Neural progenitor cell (in vitro differentiated cells): ENCODE data around the gene KIF22. TPM values are rescaled to one million over a fixed set of nuclear protein-coding genes. Genes with fewer than 3 reads are reported as not detected.
"Not testable (repeated sequence)": the region's sequence is repeated elsewhere in the genome, so short reads cannot be mapped to it uniquely, and the experiment has no call there.

Source experiments
- DNase-seq: peaks from one replicate; pipeline ENCODE4 v3.0.0-alpha.2; 2016; ENCODE audit warnings: low spot score
- H2AFZ ChIP-seq: fragments of 200-600 bp; sonication (generic); replicated peaks from 2 replicates; pipeline ENCODE4 v1.6.1; 2016; ENCODE audit warnings: antibody characterized with exemption
- H3F3A ChIP-seq: fragments of 200-600 bp; sonication (generic); 2 replicates; pipeline ENCODE4 v1.6.1; 2016; ENCODE audit warnings: antibody characterized with exemption, low read depth
- H3K27ac ChIP-seq: fragments of 200-600 bp; sonication (generic); 2 replicates; pipeline ENCODE4 v1.5.1; 2016; ENCODE audit warnings: mild to moderate bottlenecking
- H3K27me3 ChIP-seq: fragments of 200-600 bp; sonication (generic); 2 replicates; pipeline ENCODE4 v1.6.1; 2016; ENCODE audit warnings: mild to moderate bottlenecking, moderate library complexity
- H3K36me3 ChIP-seq: fragments of 200-600 bp; sonication (generic); 2 replicates; pipeline ENCODE4 v1.5.1; 2016
- H3K4me1 ChIP-seq: fragments of 200-600 bp; sonication (generic); 2 replicates; pipeline ENCODE4 v1.6.1; 2016; ENCODE audit warnings: mixed run types
- H3K4me2 ChIP-seq: fragments of 200-600 bp; sonication (generic); 2 replicates; pipeline ENCODE4 v1.6.1; 2016
- H3K4me3 ChIP-seq: fragments of 200-600 bp; sonication (generic); 2 replicates; pipeline ENCODE4 v1.5.1; 2016
- H3K79me2 ChIP-seq: fragments of 200-600 bp; sonication (generic); 2 replicates; pipeline ENCODE4 v1.6.1; 2016; ENCODE audit warnings: low read depth
- H3K9ac ChIP-seq: fragments of 200-600 bp; sonication (generic); 2 replicates; pipeline ENCODE4 v1.6.1; 2016
- H3K9me3 ChIP-seq: fragments of 200-600 bp; sonication (generic); 2 replicates; pipeline ENCODE4 v1.5.1; 2016; ENCODE audit warnings: low read depth
- H4K20me1 ChIP-seq: fragments of 200-600 bp; sonication (generic); 2 replicates; pipeline ENCODE4 v1.6.1; 2016; ENCODE audit warnings: low read depth
- H3K27ac Mint-ChIP-seq: 3 replicates; pipeline ENCODE4 v1.8.0; 2021; ENCODE audit warnings: mixed read lengths
- H3K27me3 Mint-ChIP-seq: 2 replicates; pipeline ENCODE4 v1.8.0; 2022; ENCODE audit warnings: low read depth, mild to moderate bottlenecking, inconsistent platforms, moderate library complexity, mixed read lengths; ENCODE audit not compliant: insufficient read depth
- H3K36me3 Mint-ChIP-seq: 3 replicates; pipeline ENCODE4 v1.8.0; 2021; ENCODE audit warnings: mixed read lengths
- H3K4me1 Mint-ChIP-seq: 3 replicates; pipeline ENCODE4 v1.8.0; 2021; ENCODE audit warnings: mixed read lengths
- H3K4me3 Mint-ChIP-seq: 3 replicates; pipeline ENCODE4 v1.8.0; 2021; ENCODE audit warnings: mild to moderate bottlenecking, moderate library complexity, mixed read lengths
- H3K9me3 Mint-ChIP-seq: 3 replicates; pipeline ENCODE4 v1.8.0; 2020; ENCODE audit warnings: mixed read lengths
- EZH2 ChIP-seq: fragments of 200-600 bp; sonication (generic); IDR thresholded peaks from 2 replicates; pipeline ENCODE4 v1.6.1; 2017; ENCODE audit warnings: antibody characterized with exemption, mild to moderate bottlenecking, moderate library complexity
- EZH2phosphoT487 ChIP-seq: fragments of 200-600 bp; sonication (generic); IDR thresholded peaks from 2 replicates; pipeline ENCODE4 v1.6.1; 2017; ENCODE audit warnings: antibody characterized with exemption
- total RNA-seq: library from RNA; depleted of rRNA; stranded (reverse); fragments of >200 nt; gene quantifications from 2 replicates; pipeline ENCODE4 v1.2.3, GENCODE V29; 2015; ENCODE audit warnings: low replicate concordance
- TF ChIP-seq, protein P1 (sequence below): fragments of 200-600 bp; sonication (generic); IDR thresholded peaks from 2 replicates; pipeline ENCODE4 v1.5.1; 2017; ENCODE audit warnings: antibody characterized with exemption, mild to moderate bottlenecking

Gene KIF22
- total RNA-seq, 1 donor from 2014 or later = 173 TPM

GRCh38 chr16:29790949-29791844, 646 bp downstream of the KIF22 start:
- Histone ChIP-seq H3F3A (peaks cover 8% of the 10 kb centered on the region), H3K27ac (no peak overlapping the region), H3K4me3 (peak overlapping the region; percentile 95), H3K4me2 (peak overlapping the region; percentile 99), H2AFZ (peak overlapping the region; percentile 80), H3K79me2 (peaks cover 56% of the 10 kb centered on the region), H3K27me3 (no peaks in the 10 kb centered on the region), H3K9ac (peak overlapping the region; percentile 74), H3K4me1 (peaks cover 18% of the 10 kb centered on the region), H4K20me1 (peaks cover 36% of the 10 kb centered on the region), H3K36me3 (no peaks in the 10 kb centered on the region), H3K9me3 (no peaks in the 10 kb centered on the region)
- peaks cover 31% of the 10 kb centered on the region for H3K4me1 Mint-ChIP-seq
- DNase-seq = peak; percentile 30
- peaks cover 12% of the 10 kb centered on the region for H3K36me3 Mint-ChIP-seq
- H3K27ac Mint-ChIP-seq = peak overlapping the region; percentile 95
- H3K4me3 Mint-ChIP-seq = peak overlapping the region; percentile 97
- H3K9me3 Mint-ChIP-seq = no peaks in the 10 kb centered on the region
- TF ChIP-seq EZH2 (no peak), EZH2phosphoT487 (no peak)
- TF ChIP-seq, protein P1, sequence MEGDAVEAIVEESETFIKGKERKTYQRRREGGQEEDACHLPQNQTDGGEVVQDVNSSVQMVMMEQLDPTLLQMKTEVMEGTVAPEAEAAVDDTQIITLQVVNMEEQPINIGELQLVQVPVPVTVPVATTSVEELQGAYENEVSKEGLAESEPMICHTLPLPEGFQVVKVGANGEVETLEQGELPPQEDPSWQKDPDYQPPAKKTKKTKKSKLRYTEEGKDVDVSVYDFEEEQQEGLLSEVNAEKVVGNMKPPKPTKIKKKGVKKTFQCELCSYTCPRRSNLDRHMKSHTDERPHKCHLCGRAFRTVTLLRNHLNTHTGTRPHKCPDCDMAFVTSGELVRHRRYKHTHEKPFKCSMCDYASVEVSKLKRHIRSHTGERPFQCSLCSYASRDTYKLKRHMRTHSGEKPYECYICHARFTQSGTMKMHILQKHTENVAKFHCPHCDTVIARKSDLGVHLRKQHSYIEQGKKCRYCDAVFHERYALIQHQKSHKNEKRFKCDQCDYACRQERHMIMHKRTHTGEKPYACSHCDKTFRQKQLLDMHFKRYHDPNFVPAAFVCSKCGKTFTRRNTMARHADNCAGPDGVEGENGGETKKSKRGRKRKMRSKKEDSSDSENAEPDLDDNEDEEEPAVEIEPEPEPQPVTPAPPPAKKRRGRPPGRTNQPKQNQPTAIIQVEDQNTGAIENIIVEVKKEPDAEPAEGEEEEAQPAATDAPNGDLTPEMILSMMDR = no peak
- peaks cover 8% of the 10 kb centered on the region for H3K27me3 Mint-ChIP-seq

- Mint-ChIP-seq H3K27ac (peak overlapping the region; percentile 6), H3K27me3 (peaks cover 3% of the 10 kb centered on the region), H3K4me3 (peak overlapping the region; percentile 97), H3K9me3 (no peaks in the 10 kb centered on the region), H3K36me3 (peaks cover 16% of the 10 kb centered on the region), H3K4me1 (peaks cover 31% of the 10 kb centered on the region)
- H3K36me3 ChIP-seq = peaks cover under 1% of the 10 kb centered on the region
- DNase-seq = no peak
- H3K79me2 ChIP-seq = peaks cover 65% of the 10 kb centered on the region
- H3K4me1 ChIP-seq = peaks cover 18% of the 10 kb centered on the region
- H3K27me3 ChIP-seq = no peaks in the 10 kb centered on the region
- no peaks in the 10 kb centered on the region for H3K9me3 ChIP-seq
- peak overlapping the region; percentile 99 for H3K4me2 ChIP-seq
- H3F3A ChIP-seq = peaks cover 8% of the 10 kb centered on the region
- H3K4me3 ChIP-seq = peak overlapping the region; percentile 95
- peaks cover 39% of the 10 kb centered on the region for H4K20me1 ChIP-seq
- H3K27ac ChIP-seq = no peak overlapping the region
- no peak for TF ChIP-seq EZH2phosphoT487
- TF ChIP-seq, protein P1 = no peak
- TF ChIP-seq EZH2 = no peak
- no peak overlapping the region for H2AFZ ChIP-seq
- peak overlapping the region; percentile 74 for H3K9ac ChIP-seq
Measured at GRCh38 chr16:29791845-29792807, 1.6 kb downstream of the KIF22 start.

- not testable (repeated sequence) for H3F3A ChIP-seq, H3K4me2 ChIP-seq, H3K27ac Mint-ChIP-seq, H3K27me3 ChIP-seq, H3K4me3 ChIP-seq, DNase-seq, H3K36me3 ChIP-seq, H3K27ac ChIP-seq, H3K27me3 Mint-ChIP-seq, H2AFZ ChIP-seq, H3K9me3 Mint-ChIP-seq, H3K9ac ChIP-seq, H3K9me3 ChIP-seq
- Histone ChIP-seq H3K79me2 (peaks cover 70% of the 10 kb centered on the region), H3K4me1 (peaks cover 18% of the 10 kb centered on the region), H4K20me1 (peaks cover 39% of the 10 kb centered on the region)
- peak overlapping the region; percentile 25 for H3K4me3 Mint-ChIP-seq
- peaks cover 24% of the 10 kb centered on the region for H3K36me3 Mint-ChIP-seq
- peaks cover 31% of the 10 kb centered on the region for H3K4me1 Mint-ChIP-seq
Measured at GRCh38 chr16:29793153-29793552, 2.6 kb downstream of the KIF22 start.
